MCF 10A (cell line): Measurements from ENCODE around the gene GRIK3. TPM values are rescaled to one million over a fixed set of nuclear protein-coding genes. Genes with fewer than 3 reads are reported as not detected.

Experiments
- BruUV-seq: library from RNA; stranded (reverse); fragments of 400-500 nt; replicated peaks from 2 replicates; lab custom pipeline; 2021; lab: Mats Ljungman, UMichigan
- CTCF ChIA-PET: fragments of 300-600 bp; sonication (Branson Sonifier 250); formaldehyde crosslinking; extraction: SDS; loops from one replicate; lab custom pipeline; 2021; ENCODE audit warnings: antibody characterized with exemption, inconsistent platforms; lab: Yijun Ruan, JAX
- POLR2A ChIA-PET: fragments of 300-600, 350-650 bp; sonication (Branson Sonifier 250); formaldehyde crosslinking; extraction: SDS; loops from one replicate; lab custom pipeline; 2020; ENCODE audit warnings: antibody characterized with exemption, inconsistent platforms; lab: Yijun Ruan, JAX
- DNase-seq: peaks from one replicate; pipeline ENCODE4 v3.0.0-alpha.2; 2018; ENCODE audit not compliant: unreplicated experiment
- H3K27ac Mint-ChIP-seq: one replicate; pipeline ENCODE4 v1.8.0; 2022; ENCODE audit warnings: mild to moderate bottlenecking, low read depth, mixed read lengths; ENCODE audit not compliant: unreplicated experiment
- H3K27me3 Mint-ChIP-seq: one replicate; pipeline ENCODE4 v1.8.0; 2022; ENCODE audit warnings: mixed read lengths; ENCODE audit not compliant: insufficient read depth, unreplicated experiment
- H3K36me3 Mint-ChIP-seq: one replicate; pipeline ENCODE4 v1.8.0; 2022; ENCODE audit warnings: mild to moderate bottlenecking, moderate library complexity, mixed read lengths; ENCODE audit not compliant: insufficient read depth, unreplicated experiment
- H3K4me1 Mint-ChIP-seq: one replicate; pipeline ENCODE4 v1.8.0; 2022; ENCODE audit warnings: mixed read lengths; ENCODE audit not compliant: insufficient read depth, unreplicated experiment
- H3K4me3 Mint-ChIP-seq: one replicate; pipeline ENCODE4 v1.8.0; 2022; ENCODE audit warnings: mild to moderate bottlenecking, moderate library complexity, mixed read lengths; ENCODE audit not compliant: unreplicated experiment
- H3K9me3 Mint-ChIP-seq: one replicate; pipeline ENCODE4 v1.8.0; 2022; ENCODE audit warnings: mixed read lengths; ENCODE audit not compliant: unreplicated experiment
- CTCF ChIP-seq: fragments of 200-600 bp; IDR thresholded peaks from one replicate; pipeline ENCODE4 v1.8.0; 2022; ENCODE audit warnings: antibody characterized with exemption, mild to moderate bottlenecking; ENCODE audit not compliant: unreplicated experiment
- intact Hi-C: fragments of 100-400 bp; cut with micrococcal nuclease; formaldehyde crosslinking; loops from 2 replicates; pipeline ENCODE4 v1.14.1; 2022
- total RNA-seq: library from RNA; stranded (reverse); gene quantifications from 2 replicates; pipeline ENCODE4 v1.2.3, GENCODE V29; 2022

GRIK3 gene
- total RNA-seq, 1 experiment from 2014 or later, result not detected

GRCh38 chr1:36805979-36806640 is 228.2 kb downstream of the GRIK3 start:
- no peaks in the 10 kb centered on the region for H3K4me1 Mint-ChIP-seq
- BruUV-seq, result no TSS peak
- TF ChIP-seq CTCF, result no peak
- no peak for DNase-seq
- intact Hi-C loops, result no loop called here
- H3K4me3 Mint-ChIP-seq, result no peak overlapping the region
- ChIA-PET POLR2A (no interaction called here), CTCF (no interaction called here)
- H3K36me3 Mint-ChIP-seq, result no peaks in the 10 kb centered on the region
- no peak overlapping the region for H3K27ac Mint-ChIP-seq
- peaks cover 7% of the 10 kb centered on the region for H3K9me3 Mint-ChIP-seq
- peaks cover 27% of the 10 kb centered on the region for H3K27me3 Mint-ChIP-seq

GRCh38 chr1:36804669-36805314 is 229.5 kb downstream of the GRIK3 start:
- peaks cover 24% of the 10 kb centered on the region for H3K27me3 Mint-ChIP-seq
- intact Hi-C loops, result no loop called here
- peaks cover 7% of the 10 kb centered on the region for H3K9me3 Mint-ChIP-seq
- BruUV-seq, result no TSS peak
- no peak for DNase-seq
- no peaks in the 10 kb centered on the region for H3K4me1 Mint-ChIP-seq
- H3K36me3 Mint-ChIP-seq, result no peaks in the 10 kb centered on the region
- ChIA-PET CTCF (no interaction called here), POLR2A (no interaction called here)
- H3K4me3 Mint-ChIP-seq, result no peak overlapping the region
- H3K27ac Mint-ChIP-seq, result no peak overlapping the region
- TF ChIP-seq CTCF, result no peak

- no peak overlapping the region for H3K4me3 Mint-ChIP-seq
- intact Hi-C loops, result no loop called here
- H3K36me3 Mint-ChIP-seq, result no peaks in the 10 kb centered on the region
- DNase-seq, result no peak
- H3K27me3 Mint-ChIP-seq, result peaks cover 16% of the 10 kb centered on the region
- no peak overlapping the region for H3K27ac Mint-ChIP-seq
- BruUV-seq, result no TSS peak
- TF ChIP-seq CTCF, result no peak
- H3K4me1 Mint-ChIP-seq, result no peaks in the 10 kb centered on the region
- H3K9me3 Mint-ChIP-seq, result peaks cover 3% of the 10 kb centered on the region
- ChIA-PET POLR2A (no interaction called here), CTCF (no interaction called here)
These were observed 230.3 kb downstream of the GRIK3 start for GRCh38 chr1:36803868-36804570.

DNA sequence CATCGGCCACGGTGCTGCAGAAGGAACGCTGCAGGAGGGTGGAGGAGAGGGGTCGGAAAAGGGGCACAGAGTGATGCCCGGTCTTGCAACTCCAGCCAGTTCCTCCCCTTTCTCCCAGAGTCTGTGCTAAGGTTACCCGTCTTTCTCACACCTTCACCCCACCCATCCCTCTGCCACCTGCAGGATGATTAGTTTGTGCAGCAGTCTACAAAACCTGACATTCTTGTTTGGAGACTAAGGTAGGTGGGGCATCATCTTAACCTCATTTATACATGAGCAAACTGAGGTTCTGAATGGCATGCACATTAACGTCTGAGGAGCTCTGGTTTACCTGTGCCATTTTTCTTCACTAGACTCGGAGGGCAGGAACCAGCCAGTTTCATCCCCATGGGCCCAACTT is 232.3 kb downstream of the GRIK3 start:
- Mint-ChIP-seq H3K36me3 (no peaks in the 10 kb centered on the region), H3K27me3 (no peaks in the 10 kb centered on the region), H3K4me1 (no peaks in the 10 kb centered on the region), H3K4me3 (no peak overlapping the region), H3K9me3 (no peaks in the 10 kb centered on the region), H3K27ac (no peak overlapping the region)
- CTCF ChIA-PET, result no interaction called here
- no peak for TF ChIP-seq CTCF
- DNase-seq, result no peak
- intact Hi-C loops, result no loop called here
- BruUV-seq, result no TSS peak
- POLR2A ChIA-PET, result no interaction called here
